HFF-Myc (cell line): Measurements from ENCODE around the gene PLOD3.

Source experiments
- DNase-seq: peaks from one replicate; pipeline ENCODE4 v3.0.0-alpha.2; 2011; ENCODE audit warnings: low read depth; ENCODE audit errors: extremely low read depth
- H3K4me3 ChIP-seq: replicated peaks from 2 replicates; pipeline ENCODE4 v1.5.1; 2011; ENCODE audit warnings: low read depth, mild to moderate bottlenecking, control low read depth, low read length
- CTCF ChIP-seq: IDR thresholded peaks from 2 replicates; pipeline ENCODE4 v1.5.1; 2012; ENCODE audit warnings: mild to moderate bottlenecking, low read depth, low read length, control low read depth; ENCODE audit errors: missing control alignments

Gene PLOD3

DNA sequence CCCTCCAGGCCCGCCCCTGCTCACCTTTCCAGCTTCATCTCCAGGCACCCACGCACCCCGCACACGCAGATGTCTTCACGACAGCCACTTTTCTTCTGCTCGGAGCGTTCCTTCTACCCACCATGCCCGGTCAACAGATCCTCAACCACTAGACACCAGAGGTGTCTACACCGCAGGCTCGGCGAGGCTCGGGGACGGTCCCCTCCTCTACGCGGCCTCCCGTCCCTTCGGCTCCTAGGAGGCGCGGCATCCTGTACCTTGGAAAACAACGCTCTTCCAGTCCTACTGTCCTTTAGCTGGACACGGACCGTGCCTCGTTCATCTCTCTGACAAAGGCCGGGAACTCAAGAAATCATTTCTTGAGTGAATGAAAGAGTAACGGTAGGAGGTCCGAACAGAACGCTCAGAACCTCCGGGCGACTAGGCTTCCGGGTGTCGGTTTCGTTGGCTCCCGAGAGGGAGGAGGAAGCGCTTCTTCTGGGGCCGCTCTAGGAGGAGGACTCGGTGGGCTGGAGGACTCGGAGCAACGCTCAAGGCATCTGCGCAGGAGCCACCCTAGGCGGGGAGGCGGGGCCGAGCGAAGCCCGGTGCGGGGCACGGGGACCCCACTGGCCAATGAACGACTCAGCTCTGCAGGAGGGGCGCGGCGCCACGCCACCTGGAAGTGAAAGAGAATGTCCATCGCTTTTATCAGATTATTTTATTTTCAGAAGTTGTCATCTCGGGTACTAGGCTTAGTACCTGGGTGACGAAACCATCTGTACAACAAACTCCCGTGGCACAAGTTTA lies 34.7 kb upstream of the PLOD3 start:
- TF ChIP-seq CTCF: no peak
- H3K4me3 ChIP-seq: peak overlapping the region; percentile 96
- DNase-seq: peak; percentile 88

- no peak for DNase-seq
- no peak overlapping the region for H3K4me3 ChIP-seq
- no peak for TF ChIP-seq CTCF
Measured at GRCh38 chr7:101250324-101250723, 32.9 kb upstream of the PLOD3 start.

- no peak for TF ChIP-seq CTCF
- DNase-seq: no peak
- H3K4me3 ChIP-seq: no peak overlapping the region
Measured at GRCh38 chr7:101248276-101248675, 30.9 kb upstream of the PLOD3 start.

- TF ChIP-seq CTCF: no peak
- peak overlapping the region; percentile 69 for H3K4me3 ChIP-seq
- no peak for DNase-seq
Measured at GRCh38 chr7:101245147-101245668, 27.8 kb upstream of the PLOD3 start.

DNA sequence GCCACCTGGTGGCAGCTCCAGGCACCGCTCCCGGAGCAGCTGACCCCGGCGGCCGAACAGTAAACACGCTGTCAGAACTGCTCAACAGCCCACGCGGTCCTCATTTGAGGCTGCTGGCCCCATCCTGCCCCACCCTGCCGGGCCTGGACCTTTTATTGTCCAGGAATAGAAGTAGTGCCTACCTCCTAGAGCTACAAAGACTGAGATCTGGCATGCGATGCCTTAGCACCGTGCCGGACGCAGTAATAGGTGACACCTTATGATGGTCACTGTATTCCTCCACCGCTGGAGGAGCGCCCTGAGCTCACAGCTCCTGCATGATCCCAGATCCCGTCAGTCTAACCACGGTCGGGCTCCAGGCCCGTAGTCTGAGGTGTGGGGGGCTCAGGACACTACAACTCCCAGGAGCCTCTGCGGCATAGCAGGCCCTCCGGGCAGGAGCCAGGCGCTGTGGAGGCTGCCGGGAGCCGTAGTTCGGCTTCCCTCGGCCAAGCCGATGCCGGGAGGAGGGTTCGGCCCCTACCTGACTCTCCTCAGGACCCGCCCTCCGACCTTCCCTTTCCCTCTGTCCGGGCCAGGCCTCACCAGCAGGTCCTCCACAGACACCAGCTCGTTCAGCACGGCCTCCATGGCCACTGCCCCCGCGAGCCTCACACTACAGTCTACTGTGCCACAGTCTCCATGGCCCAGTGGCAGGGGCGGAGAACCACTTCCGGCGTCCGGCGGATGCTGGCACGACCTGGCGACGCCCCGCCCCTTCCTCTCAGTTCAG lies 27.2 kb upstream of the PLOD3 start, which contains the start of gene FIS1:
Gene FIS1, minus strand, starts transcription at position 707 of the 772 bp plus-strand sequence. Its CDS starts 77 bp downstream, at position 630.
- H3K4me3 ChIP-seq: peak within 1 kb of the TSS; percentile 69
- TF ChIP-seq CTCF: peak; percentile 84
- DNase-seq: peak; percentile 56

DNA sequence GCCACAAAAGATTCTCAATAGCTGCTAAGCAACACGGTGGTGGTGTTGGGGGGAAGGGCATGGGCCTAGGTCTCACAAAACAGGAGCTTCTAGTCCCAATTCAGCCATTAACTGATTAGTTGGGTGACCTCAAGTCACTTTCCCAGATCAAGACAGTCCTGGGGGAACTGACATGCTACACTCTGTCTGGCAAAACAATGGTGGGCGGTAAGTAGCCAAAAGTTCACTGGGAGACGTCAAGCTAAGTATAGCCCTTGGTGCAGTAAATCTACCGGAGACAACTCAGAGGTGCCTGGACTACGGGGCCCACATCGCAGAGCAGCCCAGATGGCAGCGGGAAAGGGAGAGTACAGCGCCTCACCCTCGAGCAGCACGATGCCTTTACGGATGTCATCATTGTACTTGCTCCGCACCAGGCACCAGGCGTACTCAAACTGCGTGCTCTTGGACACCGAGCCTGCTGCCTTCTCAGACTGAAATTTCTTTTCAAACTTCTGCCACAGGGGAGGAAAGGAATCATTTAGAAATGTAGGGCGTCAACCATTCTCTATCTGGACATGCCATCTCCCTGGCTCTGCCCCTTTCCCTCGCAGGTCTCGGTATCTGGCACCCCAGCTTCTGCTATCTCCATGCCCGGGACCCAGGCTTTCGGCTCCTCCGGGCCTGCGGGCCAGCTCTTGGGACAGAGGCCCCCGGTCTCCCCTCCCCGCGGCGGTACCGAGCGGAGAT lies 26.4 kb upstream of the PLOD3 start:
- no peak for TF ChIP-seq CTCF
- DNase-seq: no peak
- H3K4me3 ChIP-seq: peak overlapping the region; percentile 69
